IPS DF 4.7 (cell line): ENCODE results near the gene DDIT4.
"Not testable (repeated sequence)": the region's sequence is repeated elsewhere in the genome, so short reads cannot be mapped to it uniquely, and the experiment has no call there.

Experiments
- DNase-seq: peaks from one replicate; pipeline ENCODE4 v3.0.0-alpha.2; 2013; ENCODE audit warnings: low spot score; ENCODE audit errors: extremely low read depth

DDIT4 gene

GRCh38 chr10:72267381-72267780, 6.3 kb upstream of the DDIT4 start:
- DNase-seq = no peak

GRCh38 chr10:72267819-72268399, 5.8 kb upstream of the DDIT4 start:
- DNase-seq = no peak

- not testable (repeated sequence) for DNase-seq
Observed at GRCh38 chr10:72268475-72269200, 5.1 kb upstream of the DDIT4 start.

- no peak for DNase-seq
Observed at GRCh38 chr10:72270607-72271281, 3.0 kb upstream of the DDIT4 start.

GRCh38 chr10:72272689-72273409, 875 bp upstream of the DDIT4 start:
- DNase-seq = peak; percentile 79

GRCh38 chr10:72274213-72274729, 547 bp downstream of the DDIT4 start:
- DNase-seq = no peak

- DNase-seq = no peak
Observed at GRCh38 chr10:72274730-72275350, 1.1 kb downstream of the DDIT4 start.

GRCh38 chr10:72275351-72276012, 1.8 kb downstream of the DDIT4 start:
- no peak for DNase-seq

- DNase-seq = no peak
Observed at GRCh38 chr10:72276013-72276387, 2.3 kb downstream of the DDIT4 start.

- no peak for DNase-seq
Observed at GRCh38 chr10:72276421-72277339, 3.0 kb downstream of the DDIT4 start.

- DNase-seq = no peak
Observed at GRCh38 chr10:72277340-72277995, 3.7 kb downstream of the DDIT4 start.

- DNase-seq = no peak
Observed at GRCh38 chr10:72277996-72278667, 4.4 kb downstream of the DDIT4 start.

GRCh38 chr10:72278668-72279393, 5.1 kb downstream of the DDIT4 start:
- no peak for DNase-seq

GRCh38 chr10:72279587-72279986, 5.9 kb downstream of the DDIT4 start:
- DNase-seq = not testable (repeated sequence)

- no peak for DNase-seq
Observed at GRCh38 chr10:72283131-72283530, 9.4 kb downstream of the DDIT4 start.

- DNase-seq = no peak
Observed at GRCh38 chr10:72285972-72286521, 12.3 kb downstream of the DDIT4 start.

- DNase-seq = no peak
Observed at GRCh38 chr10:72291019-72291532, 17.4 kb downstream of the DDIT4 start.
